Testis (tissue), 2 donors: Measurements from ENCODE around the gene CYB5B.

Source experiments
- CTCF ChIP-seq, 3 experiments: fragments of 450-650 bp in 2 of 3; fragments of 200-600 bp in 1 of 3; sonication (generic) in 1 of 3; IDR thresholded peaks; one replicate each; pipeline ENCODE4 v1.5.1; 2016 to 2019; ENCODE audit warnings: antibody characterized with exemption in 3 of 3, mild to moderate bottlenecking in 2 of 3, moderate library complexity in 1 of 3
- POLR2A ChIP-seq: fragments of 450-650 bp; IDR thresholded peaks from one replicate; pipeline ENCODE4 v1.6.1; 2017; ENCODE audit warnings: antibody characterized with exemption, mild to moderate bottlenecking, moderate library complexity

DNA sequence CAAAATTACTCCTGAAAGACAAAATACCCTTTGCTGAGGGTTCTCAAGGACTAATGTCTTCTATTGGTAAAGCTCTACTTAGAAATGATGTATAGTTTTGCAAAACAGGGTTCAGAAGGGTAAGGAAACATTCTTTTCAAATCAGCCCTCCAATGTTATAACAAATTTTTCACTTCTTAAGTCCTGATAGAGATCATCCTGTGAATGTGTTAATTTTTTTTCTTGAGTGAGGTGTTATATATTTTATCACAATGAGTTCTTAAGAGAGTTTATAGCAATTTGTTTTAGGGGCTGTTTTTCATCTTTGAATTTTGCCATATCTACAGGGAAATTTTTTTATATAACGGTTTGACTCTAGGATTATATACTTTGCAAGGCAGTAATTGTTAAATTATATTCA, 29.5 kb downstream of the CYB5B start:
- TF ChIP-seq CTCF (IDR thresholded peaks at IDR 0.05) (no peak), POLR2A (no peak)
